Cerebellar nuclear complex (tissue), 1 donor: Measurements from ENCODE around the gene CCDC159.
"Not testable (repeated sequence)": the region's sequence is repeated elsewhere in the genome, so short reads cannot be mapped to it uniquely, and the experiment has no call there.

Experiments used
- DNase-seq, 2 experiments: peaks; one replicate each; lab custom pipeline; 2025; lab: John Stamatoyannopoulos, UW

CCDC159 gene

GRCh38 chr19:11338569-11339253, 7.6 kb upstream of the CCDC159 start:
- no peak for DNase-seq

GRCh38 chr19:11339254-11340098, 6.8 kb upstream of the CCDC159 start, which contains the start of gene RAB3D:
TSS of gene RAB3D (minus strand) at chr19:11339657. CDS start at chr19:11337399, 2,258 bp downstream.
- peak in 1 of 2 experiments; percentile 48 for DNase-seq

GRCh38 chr19:11340099-11340467, 6.2 kb upstream of the CCDC159 start:
- DNase-seq = not testable (repeated sequence)

GRCh38 chr19:11342429-11342828, 3.9 kb upstream of the CCDC159 start:
- DNase-seq = no peak

GRCh38 chr19:11345122-11345803, 1.1 kb upstream of the CCDC159 start:
- no peak for DNase-seq

- no peak for DNase-seq
Observed at GRCh38 chr19:11347546-11348039, 1.3 kb downstream of the CCDC159 start.

- no peak for DNase-seq
Observed at GRCh38 chr19:11349171-11349570, 2.9 kb downstream of the CCDC159 start.

GRCh38 chr19:11354102-11354501, 7.8 kb downstream of the CCDC159 start:
- DNase-seq = not testable (repeated sequence)

- DNase-seq = peak; percentile 39 to 69
Observed at GRCh38 chr19:11355160-11356073, 9.1 kb downstream of the CCDC159 start, which contains the start of gene PLPPR2. TSS of gene PLPPR2 (plus strand) at chr19:11355432. CDS start at chr19:11357674, 2,242 bp downstream.

- DNase-seq = no peak
Observed at GRCh38 chr19:11356074-11356397, 9.7 kb downstream of the CCDC159 start.

GRCh38 chr19:11356676-11357550, 10.6 kb downstream of the CCDC159 start:
- DNase-seq = no peak

- DNase-seq = no peak
Observed at GRCh38 chr19:11359421-11359820, 13.1 kb downstream of the CCDC159 start.

- no peak for DNase-seq
Observed at GRCh38 chr19:11361037-11361770, 14.9 kb downstream of the CCDC159 start.

GRCh38 chr19:11361771-11362731, 15.7 kb downstream of the CCDC159 start:
- DNase-seq = no peak

GRCh38 chr19:11363881-11364280, 17.6 kb downstream of the CCDC159 start:
- no peak for DNase-seq

- no peak for DNase-seq
Observed at GRCh38 chr19:11364296-11364904, 18.1 kb downstream of the CCDC159 start.

- DNase-seq = no peak
Observed at GRCh38 chr19:11364935-11365334, 18.6 kb downstream of the CCDC159 start.

GRCh38 chr19:11365557-11366117, 19.3 kb downstream of the CCDC159 start:
- no peak for DNase-seq
